ENCODE data around the gene PRKCA.

The PRKCA gene

DNA sequence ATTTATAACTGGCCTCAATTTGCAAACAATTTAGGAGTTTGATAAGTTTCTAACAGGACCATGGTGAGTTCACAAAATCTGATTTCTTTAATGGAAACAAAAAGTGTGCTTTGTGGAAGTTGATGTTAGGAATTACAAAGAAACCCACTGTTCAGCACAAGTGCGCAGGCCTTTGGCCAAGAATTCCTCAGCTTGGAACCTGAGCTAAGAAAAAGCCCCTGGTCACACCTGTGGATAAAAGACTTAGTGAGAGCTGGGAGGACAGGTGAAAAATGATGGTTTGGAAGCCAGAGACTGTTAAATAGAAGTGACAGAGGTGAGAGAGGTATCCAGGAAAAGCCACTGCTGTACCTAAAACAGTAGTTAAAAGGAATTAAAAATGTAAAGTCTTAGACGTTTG, 64.7 kb downstream of the PRKCA start:
- TF ChIP-seq YY1 (IDR thresholded peaks at IDR 0.05; ENCODE audit: low read depth) (no peak), FOXM1 (IDR thresholded peaks at IDR 0.05; ENCODE audit: borderline replicate concordance, low read depth) (no peak), EP300 (IDR thresholded peaks at IDR 0.05; ENCODE audit: borderline replicate concordance) (no peak), EGR1 (IDR thresholded peaks at IDR 0.05) (no peak), ZBTB7A (IDR thresholded peaks at IDR 0.05; ENCODE audit: low read depth) (no peak), CREB1 (IDR thresholded peaks at IDR 0.05; ENCODE audit: low read depth) (no peak), CEBPB (IDR thresholded peaks at IDR 0.05) (no peak), RAD21 (IDR thresholded peaks at IDR 0.05; ENCODE audit: low read depth) (no peak), TEAD4 (IDR thresholded peaks at IDR 0.05) (no peak), TCF12 (IDR thresholded peaks at IDR 0.05; ENCODE audit: low read depth) (no peak), NFIC (IDR thresholded peaks at IDR 0.05) (no peak), TAF1 (IDR thresholded peaks at IDR 0.05; ENCODE audit: low read depth) (no peak)
- TF ChIP-seq, protein P1, sequence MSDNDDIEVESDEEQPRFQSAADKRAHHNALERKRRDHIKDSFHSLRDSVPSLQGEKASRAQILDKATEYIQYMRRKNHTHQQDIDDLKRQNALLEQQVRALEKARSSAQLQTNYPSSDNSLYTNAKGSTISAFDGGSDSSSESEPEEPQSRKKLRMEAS (IDR thresholded peaks at IDR 0.05): no peak
- TF ChIP-seq, protein P2, sequence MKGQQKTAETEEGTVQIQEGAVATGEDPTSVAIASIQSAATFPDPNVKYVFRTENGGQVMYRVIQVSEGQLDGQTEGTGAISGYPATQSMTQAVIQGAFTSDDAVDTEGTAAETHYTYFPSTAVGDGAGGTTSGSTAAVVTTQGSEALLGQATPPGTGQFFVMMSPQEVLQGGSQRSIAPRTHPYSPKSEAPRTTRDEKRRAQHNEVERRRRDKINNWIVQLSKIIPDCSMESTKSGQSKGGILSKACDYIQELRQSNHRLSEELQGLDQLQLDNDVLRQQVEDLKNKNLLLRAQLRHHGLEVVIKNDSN (IDR thresholded peaks at IDR 0.05): no peak
- TF ChIP-seq, protein P3, sequence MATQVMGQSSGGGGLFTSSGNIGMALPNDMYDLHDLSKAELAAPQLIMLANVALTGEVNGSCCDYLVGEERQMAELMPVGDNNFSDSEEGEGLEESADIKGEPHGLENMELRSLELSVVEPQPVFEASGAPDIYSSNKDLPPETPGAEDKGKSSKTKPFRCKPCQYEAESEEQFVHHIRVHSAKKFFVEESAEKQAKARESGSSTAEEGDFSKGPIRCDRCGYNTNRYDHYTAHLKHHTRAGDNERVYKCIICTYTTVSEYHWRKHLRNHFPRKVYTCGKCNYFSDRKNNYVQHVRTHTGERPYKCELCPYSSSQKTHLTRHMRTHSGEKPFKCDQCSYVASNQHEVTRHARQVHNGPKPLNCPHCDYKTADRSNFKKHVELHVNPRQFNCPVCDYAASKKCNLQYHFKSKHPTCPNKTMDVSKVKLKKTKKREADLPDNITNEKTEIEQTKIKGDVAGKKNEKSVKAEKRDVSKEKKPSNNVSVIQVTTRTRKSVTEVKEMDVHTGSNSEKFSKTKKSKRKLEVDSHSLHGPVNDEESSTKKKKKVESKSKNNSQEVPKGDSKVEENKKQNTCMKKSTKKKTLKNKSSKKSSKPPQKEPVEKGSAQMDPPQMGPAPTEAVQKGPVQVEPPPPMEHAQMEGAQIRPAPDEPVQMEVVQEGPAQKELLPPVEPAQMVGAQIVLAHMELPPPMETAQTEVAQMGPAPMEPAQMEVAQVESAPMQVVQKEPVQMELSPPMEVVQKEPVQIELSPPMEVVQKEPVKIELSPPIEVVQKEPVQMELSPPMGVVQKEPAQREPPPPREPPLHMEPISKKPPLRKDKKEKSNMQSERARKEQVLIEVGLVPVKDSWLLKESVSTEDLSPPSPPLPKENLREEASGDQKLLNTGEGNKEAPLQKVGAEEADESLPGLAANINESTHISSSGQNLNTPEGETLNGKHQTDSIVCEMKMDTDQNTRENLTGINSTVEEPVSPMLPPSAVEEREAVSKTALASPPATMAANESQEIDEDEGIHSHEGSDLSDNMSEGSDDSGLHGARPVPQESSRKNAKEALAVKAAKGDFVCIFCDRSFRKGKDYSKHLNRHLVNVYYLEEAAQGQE (IDR thresholded peaks at IDR 0.05; ENCODE audit: low read depth): no peak

DNA sequence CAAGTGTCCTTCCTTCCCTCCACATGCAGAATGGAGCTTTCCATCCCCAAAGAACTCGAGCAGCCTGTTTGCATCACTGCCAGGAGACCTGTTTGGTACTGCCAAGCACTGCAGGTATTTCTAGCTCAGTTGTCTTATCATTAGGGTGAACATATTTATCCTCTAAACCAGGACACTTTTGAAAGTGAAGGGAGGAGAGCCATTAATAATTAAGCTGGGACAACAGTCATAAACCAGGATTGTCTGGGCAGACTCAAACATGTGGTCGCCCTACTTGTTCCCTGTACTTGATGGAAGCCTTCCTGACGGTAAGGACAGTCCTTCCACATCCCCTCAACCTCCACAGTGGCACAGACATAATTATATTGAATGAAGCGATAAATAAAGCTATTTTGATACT, 67.4 kb downstream of the PRKCA start:
- no peak for TF ChIP-seq EGR1 (IDR thresholded peaks at IDR 0.05)

DNA sequence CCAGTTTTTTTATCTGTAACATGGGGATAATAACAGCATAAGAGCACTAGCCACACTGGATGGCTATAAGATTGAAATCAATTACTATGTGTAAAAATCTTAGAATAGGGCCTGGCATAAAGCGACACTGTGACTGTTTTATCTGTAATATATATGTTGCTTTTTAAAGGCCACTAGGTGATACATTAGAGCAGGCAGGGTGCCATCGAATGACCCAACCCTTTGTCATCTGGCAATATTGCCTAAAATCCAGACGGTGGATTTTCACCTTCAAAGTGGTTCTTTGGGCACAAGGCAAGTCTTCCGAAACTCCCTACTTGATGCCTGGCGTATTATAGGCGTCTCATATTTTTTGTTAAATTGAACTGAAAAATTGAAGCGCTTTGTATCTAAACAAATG, 69.1 kb downstream of the PRKCA start:
- TF ChIP-seq CEBPB (IDR thresholded peaks at IDR 0.05): no peak
- TF ChIP-seq, protein P3 (IDR thresholded peaks at IDR 0.05; ENCODE audit: low read depth): no peak

DNA sequence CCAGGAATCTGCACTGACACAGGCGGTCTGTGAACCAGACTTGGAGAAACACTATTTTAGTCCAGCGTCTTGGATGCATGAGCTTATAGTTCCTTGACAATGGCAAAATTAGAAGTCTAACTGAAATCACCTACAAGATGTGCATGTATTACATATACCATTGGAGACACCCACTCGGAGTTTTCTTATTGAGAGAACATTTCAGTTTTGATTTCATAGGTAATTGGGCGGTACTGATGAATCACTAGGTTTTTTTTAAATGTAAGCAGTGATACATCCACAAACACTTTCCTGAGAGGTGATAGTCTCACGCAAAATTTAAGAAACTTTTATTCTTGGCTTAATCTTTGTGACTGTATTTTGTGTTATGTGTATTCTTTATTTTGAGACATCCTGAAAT, 69.8 kb downstream of the PRKCA start:
- TF ChIP-seq YY1 (IDR thresholded peaks at IDR 0.05; ENCODE audit: low read depth) (no peak), TAF1 (IDR thresholded peaks at IDR 0.05; ENCODE audit: low read depth) (no peak), NFIC (IDR thresholded peaks at IDR 0.05) (no peak), ZBTB7A (IDR thresholded peaks at IDR 0.05; ENCODE audit: low read depth) (no peak), CEBPB (IDR thresholded peaks at IDR 0.05) (no peak), TCF12 (IDR thresholded peaks at IDR 0.05; ENCODE audit: low read depth) (no peak), TEAD4 (IDR thresholded peaks at IDR 0.05) (no peak)
- TF ChIP-seq, protein P1 (IDR thresholded peaks at IDR 0.05): no peak

DNA sequence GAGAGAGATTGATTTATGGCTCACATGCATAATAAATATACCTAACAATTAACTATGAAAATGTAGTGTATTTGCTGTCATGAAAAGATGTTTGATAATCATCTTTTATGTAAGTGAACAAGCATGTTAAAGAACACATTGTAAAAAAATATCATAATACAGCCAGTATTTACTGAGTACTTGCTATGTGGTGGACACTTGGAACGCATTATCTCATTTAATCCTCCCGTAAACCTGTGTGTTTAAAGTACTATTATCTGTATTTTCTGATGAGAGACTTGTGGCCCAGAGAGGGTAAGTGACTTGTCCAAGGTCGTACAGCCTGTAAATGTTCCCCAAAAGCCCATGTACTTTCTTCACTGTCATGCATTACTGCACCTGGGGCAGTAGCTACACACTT, 70.7 kb downstream of the PRKCA start:
- TF ChIP-seq TEAD4 (IDR thresholded peaks at IDR 0.05) (no peak), EGR1 (IDR thresholded peaks at IDR 0.05) (no peak), NFIC (IDR thresholded peaks at IDR 0.05) (no peak), CEBPB (IDR thresholded peaks at IDR 0.05) (no peak), YY1 (IDR thresholded peaks at IDR 0.05; ENCODE audit: low read depth) (no peak), FOXM1 (IDR thresholded peaks at IDR 0.05; ENCODE audit: borderline replicate concordance, low read depth) (no peak), TAF1 (IDR thresholded peaks at IDR 0.05; ENCODE audit: low read depth) (no peak), TCF12 (IDR thresholded peaks at IDR 0.05; ENCODE audit: low read depth) (no peak), RAD21 (IDR thresholded peaks at IDR 0.05; ENCODE audit: low read depth) (no peak), ZBTB7A (IDR thresholded peaks at IDR 0.05; ENCODE audit: low read depth) (no peak), CREB1 (IDR thresholded peaks at IDR 0.05; ENCODE audit: low read depth) (no peak)
- TF ChIP-seq, protein P2 (IDR thresholded peaks at IDR 0.05): no peak
- TF ChIP-seq, protein P1 (IDR thresholded peaks at IDR 0.05): no peak
- TF ChIP-seq, protein P3 (IDR thresholded peaks at IDR 0.05; ENCODE audit: low read depth): no peak
